OCI-LY3 (cell line): Measurements from ENCODE around the gene ZMYND10.

ENCODE experiments used
- H2AFZ ChIP-seq: fragments of 200-600, 300-600 bp; shearing (Covaris generic); 2 replicates; pipeline ENCODE4 v1.6.0; 2014; ENCODE audit warnings: antibody characterized with exemption, low read depth, low read length
- H3K27ac ChIP-seq: fragments of 200-600, 300-600 bp; sonication (generic); 2 replicates; pipeline ENCODE4 v1.5.1; 2014; ENCODE audit warnings: mild to moderate bottlenecking, low read length, moderate library complexity, mixed read lengths
- H3K27me3 ChIP-seq: fragments of 200-600, 300-600 bp; sonication (generic); 2 replicates; pipeline ENCODE4 v1.6.1; 2014; ENCODE audit warnings: low read depth, low read length, mixed read lengths
- H3K36me3 ChIP-seq: fragments of 200-600, 300-600 bp; sonication (generic); replicated peaks from 2 replicates; pipeline ENCODE3; 2014; ENCODE audit warnings: low read depth, low read length, mixed read lengths
- H3K4me1 ChIP-seq: fragments of 300-600, 200-600 bp; sonication (generic); 2 replicates; pipeline ENCODE4 v1.6.1; 2014; ENCODE audit warnings: low read length, mixed read lengths
- H3K4me2 ChIP-seq: fragments of 200-600, 300-600 bp; sonication (generic); 2 replicates; pipeline ENCODE4 v1.6.1; 2014; ENCODE audit warnings: low read length, mixed read lengths
- H3K4me3 ChIP-seq: fragments of 300-600, 200-600 bp; sonication (generic); 2 replicates; pipeline ENCODE4 v1.5.1; 2014; ENCODE audit warnings: antibody characterized with exemption, mild to moderate bottlenecking, low read length, moderate library complexity
- H3K79me2 ChIP-seq: fragments of 300-600, 200-600 bp; shearing (Covaris generic); 2 replicates; pipeline ENCODE4 v1.6.1; 2014; ENCODE audit warnings: mild to moderate bottlenecking, low read length, mixed read lengths
- H3K9ac ChIP-seq: fragments of 300-600, 200-600 bp; shearing (Covaris generic); 2 replicates; pipeline ENCODE4 v1.6.0; 2014; ENCODE audit warnings: mild to moderate bottlenecking, low read length, moderate library complexity
- H3K9me3 ChIP-seq: fragments of 200-600, 300-600 bp; shearing (Covaris generic); 2 replicates; pipeline ENCODE4 v1.6.1; 2014; ENCODE audit warnings: low read length, mixed read lengths; ENCODE audit not compliant: insufficient read depth
- H4K20me1 ChIP-seq: fragments of 200-600, 300-600 bp; sonication (generic); 2 replicates; pipeline ENCODE4 v1.6.1; 2016; ENCODE audit warnings: low read length, mixed read lengths; ENCODE audit not compliant: insufficient read depth
- EZH2phosphoT487 ChIP-seq: fragments of 200-600 bp; shearing (Covaris generic); IDR thresholded peaks from 2 replicates; pipeline ENCODE4 v1.6.1; 2018; ENCODE audit warnings: antibody characterized with exemption, mixed run types, low read depth
- TF ChIP-seq, protein P1 (sequence below): fragments of 200-600, 300-600 bp; sonication (generic); IDR thresholded peaks from 2 replicates; pipeline ENCODE4 v1.5.1; 2014; ENCODE audit warnings: antibody characterized with exemption, low read length, low read depth

Gene ZMYND10

DNA sequence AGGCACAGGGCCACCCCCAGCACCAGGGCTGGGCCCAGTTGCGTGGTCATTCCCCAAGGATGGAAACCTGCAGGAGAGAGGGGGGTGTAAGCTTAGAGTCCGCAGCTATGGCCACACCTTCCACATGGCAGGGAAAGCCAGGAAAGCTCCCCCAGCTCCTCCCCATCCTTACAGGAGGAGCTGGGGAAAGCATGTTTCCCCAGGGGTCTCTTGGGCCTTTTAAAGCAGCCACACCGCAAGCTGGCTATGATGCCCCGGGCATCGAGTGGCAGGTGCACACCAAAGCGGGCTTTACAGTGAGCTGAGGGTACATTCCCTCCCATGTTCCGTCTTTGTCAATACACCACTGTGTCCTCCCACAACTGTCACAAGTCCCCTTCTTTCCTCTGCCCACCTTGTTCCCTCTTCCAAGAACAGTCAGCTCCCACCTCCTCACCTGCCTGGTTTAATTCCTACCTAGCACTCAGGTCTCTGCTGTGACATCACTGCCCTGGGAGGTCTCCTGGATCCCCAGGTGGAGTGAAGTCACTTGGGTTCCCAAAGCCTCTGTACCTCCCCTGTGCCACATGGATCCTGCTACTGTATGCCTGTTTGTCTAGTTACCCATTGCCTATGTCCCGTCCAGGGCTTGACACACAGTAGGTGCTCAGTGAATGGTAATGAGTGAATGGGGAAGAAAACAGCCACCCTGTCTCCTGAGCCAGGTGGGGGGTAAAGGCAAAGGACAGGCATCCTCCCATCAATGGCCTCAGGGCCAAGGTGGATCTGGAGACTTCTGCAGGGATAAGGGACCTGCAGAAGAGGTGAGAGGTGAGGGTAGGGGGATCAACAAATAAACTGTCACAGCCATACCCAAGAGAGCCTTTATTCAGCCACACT, 49.7 kb downstream of the ZMYND10 start:
- H3K9ac ChIP-seq = no peak overlapping the region
- H2AFZ ChIP-seq = no peak overlapping the region
- TF ChIP-seq EZH2phosphoT487 = no peak
- TF ChIP-seq, protein P1, sequence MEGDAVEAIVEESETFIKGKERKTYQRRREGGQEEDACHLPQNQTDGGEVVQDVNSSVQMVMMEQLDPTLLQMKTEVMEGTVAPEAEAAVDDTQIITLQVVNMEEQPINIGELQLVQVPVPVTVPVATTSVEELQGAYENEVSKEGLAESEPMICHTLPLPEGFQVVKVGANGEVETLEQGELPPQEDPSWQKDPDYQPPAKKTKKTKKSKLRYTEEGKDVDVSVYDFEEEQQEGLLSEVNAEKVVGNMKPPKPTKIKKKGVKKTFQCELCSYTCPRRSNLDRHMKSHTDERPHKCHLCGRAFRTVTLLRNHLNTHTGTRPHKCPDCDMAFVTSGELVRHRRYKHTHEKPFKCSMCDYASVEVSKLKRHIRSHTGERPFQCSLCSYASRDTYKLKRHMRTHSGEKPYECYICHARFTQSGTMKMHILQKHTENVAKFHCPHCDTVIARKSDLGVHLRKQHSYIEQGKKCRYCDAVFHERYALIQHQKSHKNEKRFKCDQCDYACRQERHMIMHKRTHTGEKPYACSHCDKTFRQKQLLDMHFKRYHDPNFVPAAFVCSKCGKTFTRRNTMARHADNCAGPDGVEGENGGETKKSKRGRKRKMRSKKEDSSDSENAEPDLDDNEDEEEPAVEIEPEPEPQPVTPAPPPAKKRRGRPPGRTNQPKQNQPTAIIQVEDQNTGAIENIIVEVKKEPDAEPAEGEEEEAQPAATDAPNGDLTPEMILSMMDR = no peak
- H3K4me2 ChIP-seq = no peak overlapping the region
- H3K4me3 ChIP-seq = no peak overlapping the region
- peaks cover 23% of the 10 kb centered on the region for H3K4me1 ChIP-seq
- H3K79me2 ChIP-seq = peaks cover 21% of the 10 kb centered on the region
- H4K20me1 ChIP-seq = no peaks in the 10 kb centered on the region
- H3K9me3 ChIP-seq = no peaks in the 10 kb centered on the region
- no peaks in the 10 kb centered on the region for H3K27me3 ChIP-seq
- no peak overlapping the region for H3K27ac ChIP-seq
- no peaks in the 10 kb centered on the region for H3K36me3 ChIP-seq

GRCh38 chr3:50294492-50295403, 50.8 kb downstream of the ZMYND10 start:
- no peaks in the 10 kb centered on the region for H3K27me3 ChIP-seq
- no peak overlapping the region for H3K4me3 ChIP-seq
- peaks cover 32% of the 10 kb centered on the region for H3K79me2 ChIP-seq
- H4K20me1 ChIP-seq = no peaks in the 10 kb centered on the region
- peaks cover 10% of the 10 kb centered on the region for H3K36me3 ChIP-seq
- H2AFZ ChIP-seq = no peak overlapping the region
- H3K9ac ChIP-seq = no peak overlapping the region
- H3K4me2 ChIP-seq = no peak overlapping the region
- H3K27ac ChIP-seq = no peak overlapping the region
- TF ChIP-seq EZH2phosphoT487 = no peak
- TF ChIP-seq, protein P1 = no peak
- peaks cover 20% of the 10 kb centered on the region for H3K4me1 ChIP-seq
- no peaks in the 10 kb centered on the region for H3K9me3 ChIP-seq

GRCh38 chr3:50294089-50294488, 51.4 kb downstream of the ZMYND10 start:
- no peak overlapping the region for H2AFZ ChIP-seq
- H3K27me3 ChIP-seq = no peaks in the 10 kb centered on the region
- no peak overlapping the region for H3K4me3 ChIP-seq
- TF ChIP-seq, protein P1 = no peak
- no peak for TF ChIP-seq EZH2phosphoT487
- no peak overlapping the region for H3K9ac ChIP-seq
- H3K4me2 ChIP-seq = no peak overlapping the region
- H3K4me1 ChIP-seq = peaks cover 19% of the 10 kb centered on the region
- H3K9me3 ChIP-seq = no peaks in the 10 kb centered on the region
- H4K20me1 ChIP-seq = no peaks in the 10 kb centered on the region
- peaks cover 17% of the 10 kb centered on the region for H3K36me3 ChIP-seq
- no peak overlapping the region for H3K27ac ChIP-seq
- peaks cover 38% of the 10 kb centered on the region for H3K79me2 ChIP-seq
